OCI-LY1 (cell line): Measurements from ENCODE around the gene AHI1.
A peak's percentile ranks its signal among the peaks of the same experiment; 100 is the strongest.

Experiments used
- H2AFZ ChIP-seq: fragments of 200-600 bp; sonication (generic), shearing (Covaris generic); 2 replicates; pipeline ENCODE4 v1.6.0; 2014; ENCODE audit warnings: antibody characterized with exemption, mild to moderate bottlenecking, low read length
- H3F3A ChIP-seq: fragments of 200-600 bp; sonication (generic), shearing (Covaris generic); 2 replicates; pipeline ENCODE4 v1.6.0; 2014; ENCODE audit warnings: mild to moderate bottlenecking, antibody characterized with exemption, low read length, moderate library complexity; ENCODE audit not compliant: insufficient read depth
- H3K27ac ChIP-seq: fragments of 200-600 bp; sonication (generic); 2 replicates; pipeline ENCODE4 v1.5.1; 2014; ENCODE audit warnings: low read length, mixed run types, mild to moderate bottlenecking, low read depth; ENCODE audit not compliant: poor library complexity, severe bottlenecking
- H3K27me3 ChIP-seq: fragments of 200-600 bp; sonication (generic); 2 replicates; pipeline ENCODE4 v1.6.0; 2014; ENCODE audit warnings: antibody characterized with exemption, mild to moderate bottlenecking, low read length, moderate library complexity; ENCODE audit not compliant: insufficient read depth
- H3K36me3 ChIP-seq: fragments of 200-600 bp; sonication (generic); 2 replicates; pipeline ENCODE4 v1.6.1; 2014; ENCODE audit warnings: mild to moderate bottlenecking, antibody characterized with exemption, low read length, moderate library complexity, mixed read lengths; ENCODE audit not compliant: insufficient read depth
- H3K4me1 ChIP-seq: fragments of 200-600 bp; sonication (generic); 2 replicates; pipeline ENCODE4 v1.5.1; 2014; ENCODE audit warnings: mild to moderate bottlenecking, low read length, moderate library complexity; ENCODE audit not compliant: insufficient read depth, severe bottlenecking
- H3K4me2 ChIP-seq: fragments of 200-600 bp; sonication (generic), shearing (Covaris generic); 2 replicates; pipeline ENCODE4 v1.6.1; 2014; ENCODE audit warnings: low read length
- H3K4me3 ChIP-seq: fragments of 200-600 bp; sonication (generic); 2 replicates; pipeline ENCODE4 v1.5.1; 2014; ENCODE audit warnings: low read length, low read depth, mild to moderate bottlenecking, mixed read lengths; ENCODE audit not compliant: poor library complexity, severe bottlenecking
- H3K79me2 ChIP-seq: fragments of 200-600 bp; shearing (Covaris generic); 2 replicates; pipeline ENCODE4 v1.6.1; 2016; ENCODE audit warnings: mixed run types, low read length, mixed read lengths; ENCODE audit not compliant: insufficient read depth
- H3K9ac ChIP-seq: fragments of 200-600 bp; sonication (generic), shearing (Covaris generic); 2 replicates; pipeline ENCODE4 v1.6.1; 2014; ENCODE audit warnings: mild to moderate bottlenecking, low read length, mixed read lengths
- H3K9me2 ChIP-seq: fragments of 200-600 bp; sonication (generic), shearing (Covaris generic); 2 replicates; pipeline ENCODE4 v1.6.1; 2014; ENCODE audit warnings: low read depth, mild to moderate bottlenecking, low read length, mixed read lengths
- H3K9me3 ChIP-seq: fragments of 200-600 bp; shearing (Covaris generic); 2 replicates; pipeline ENCODE4 v1.6.1; 2014; ENCODE audit warnings: low read length, mixed read lengths
- H4K20me1 ChIP-seq: fragments of 200-600 bp; sonication (generic), shearing (Covaris generic); 2 replicates; pipeline ENCODE4 v1.6.0; 2016; ENCODE audit warnings: mild to moderate bottlenecking, low read length; ENCODE audit not compliant: insufficient read depth
- EZH2 ChIP-seq: fragments of 200-600 bp; sonication (generic), shearing (Covaris generic); IDR thresholded peaks from 2 replicates; pipeline ENCODE4 v1.8.0; 2017; ENCODE audit warnings: borderline replicate concordance, mixed run types, mild to moderate bottlenecking, antibody characterized with exemption, low read length, moderate library complexity, mixed read lengths
- TF ChIP-seq, protein P1 (sequence below): fragments of 200-600 bp; sonication (generic), shearing (Covaris generic); IDR thresholded peaks from 2 replicates; pipeline ENCODE4 v1.5.1; 2017; ENCODE audit warnings: mild to moderate bottlenecking, antibody characterized with exemption, low read length, moderate library complexity, mixed read lengths

The AHI1 gene

DNA sequence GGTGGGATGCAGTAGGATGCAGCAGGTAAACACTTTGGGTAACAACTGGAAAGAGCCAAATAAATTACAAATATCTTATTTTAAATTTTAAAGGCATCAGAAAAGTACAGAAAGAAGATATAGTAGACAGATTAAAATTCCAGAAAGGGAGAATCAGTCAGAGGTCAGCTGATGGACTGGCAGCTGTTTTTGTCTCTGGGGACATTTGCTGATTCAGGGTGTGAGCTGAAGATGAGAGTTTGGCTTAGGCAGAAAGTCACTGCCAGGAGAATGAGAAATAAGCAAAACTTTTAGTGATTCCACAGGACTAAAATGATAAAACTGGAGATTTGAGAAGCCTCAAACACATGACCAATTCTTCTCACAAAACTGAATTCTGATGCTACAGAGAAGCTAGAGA lies 39.5 kb downstream of the AHI1 start:
- Histone ChIP-seq H3K27me3 (no peaks in the 10 kb centered on the region), H3K36me3 (no peaks in the 10 kb centered on the region), H3K9ac (no peak overlapping the region), H3K27ac (no peak overlapping the region), H3K4me2 (no peak overlapping the region), H3F3A (no peaks in the 10 kb centered on the region), H3K9me2 (no peaks in the 10 kb centered on the region), H2AFZ (no peak overlapping the region), H3K79me2 (no peaks in the 10 kb centered on the region), H3K4me1 (no peaks in the 10 kb centered on the region), H3K9me3 (no peaks in the 10 kb centered on the region), H3K4me3 (no peak overlapping the region), H4K20me1 (no peaks in the 10 kb centered on the region)
- TF ChIP-seq EZH2, result no peak
- TF ChIP-seq, protein P1, sequence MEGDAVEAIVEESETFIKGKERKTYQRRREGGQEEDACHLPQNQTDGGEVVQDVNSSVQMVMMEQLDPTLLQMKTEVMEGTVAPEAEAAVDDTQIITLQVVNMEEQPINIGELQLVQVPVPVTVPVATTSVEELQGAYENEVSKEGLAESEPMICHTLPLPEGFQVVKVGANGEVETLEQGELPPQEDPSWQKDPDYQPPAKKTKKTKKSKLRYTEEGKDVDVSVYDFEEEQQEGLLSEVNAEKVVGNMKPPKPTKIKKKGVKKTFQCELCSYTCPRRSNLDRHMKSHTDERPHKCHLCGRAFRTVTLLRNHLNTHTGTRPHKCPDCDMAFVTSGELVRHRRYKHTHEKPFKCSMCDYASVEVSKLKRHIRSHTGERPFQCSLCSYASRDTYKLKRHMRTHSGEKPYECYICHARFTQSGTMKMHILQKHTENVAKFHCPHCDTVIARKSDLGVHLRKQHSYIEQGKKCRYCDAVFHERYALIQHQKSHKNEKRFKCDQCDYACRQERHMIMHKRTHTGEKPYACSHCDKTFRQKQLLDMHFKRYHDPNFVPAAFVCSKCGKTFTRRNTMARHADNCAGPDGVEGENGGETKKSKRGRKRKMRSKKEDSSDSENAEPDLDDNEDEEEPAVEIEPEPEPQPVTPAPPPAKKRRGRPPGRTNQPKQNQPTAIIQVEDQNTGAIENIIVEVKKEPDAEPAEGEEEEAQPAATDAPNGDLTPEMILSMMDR, result no peak

DNA sequence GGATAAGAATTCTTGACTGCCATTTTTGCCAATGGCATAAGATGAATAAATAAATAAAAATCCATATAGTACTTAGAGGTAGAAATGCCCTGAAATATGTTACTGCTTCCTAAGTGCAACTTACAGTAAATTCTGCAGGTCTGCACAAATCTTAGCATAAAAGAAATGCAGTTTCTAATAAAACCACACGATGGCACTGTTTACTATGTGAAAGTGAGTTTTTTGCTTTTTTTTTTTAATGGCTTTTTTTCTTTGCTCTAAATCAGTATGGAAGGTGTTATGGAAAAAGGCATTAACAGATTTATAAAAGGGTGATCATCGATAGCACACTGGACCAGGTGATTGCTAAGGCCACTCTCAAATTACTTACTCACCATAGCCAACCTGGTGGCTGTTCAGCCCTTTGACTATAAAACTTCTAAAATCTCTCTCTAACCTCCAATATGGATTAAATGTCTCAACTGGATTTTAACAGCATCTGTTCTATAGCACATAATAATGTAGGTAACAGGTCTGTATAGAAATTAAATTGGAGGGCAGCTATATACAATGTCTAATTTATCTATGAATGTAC lies 45.8 kb downstream of the AHI1 start:
- Histone ChIP-seq H2AFZ (no peak overlapping the region), H3K27ac (no peak overlapping the region), H3F3A (no peaks in the 10 kb centered on the region), H3K9me2 (no peaks in the 10 kb centered on the region), H3K9ac (no peak overlapping the region), H3K4me2 (no peak overlapping the region), H4K20me1 (no peaks in the 10 kb centered on the region), H3K36me3 (no peaks in the 10 kb centered on the region), H3K4me1 (peaks cover 8% of the 10 kb centered on the region), H3K9me3 (no peaks in the 10 kb centered on the region), H3K79me2 (no peaks in the 10 kb centered on the region), H3K4me3 (no peak overlapping the region), H3K27me3 (no peaks in the 10 kb centered on the region)
- TF ChIP-seq EZH2, result no peak
- TF ChIP-seq, protein P1, result peak; percentile 71

DNA sequence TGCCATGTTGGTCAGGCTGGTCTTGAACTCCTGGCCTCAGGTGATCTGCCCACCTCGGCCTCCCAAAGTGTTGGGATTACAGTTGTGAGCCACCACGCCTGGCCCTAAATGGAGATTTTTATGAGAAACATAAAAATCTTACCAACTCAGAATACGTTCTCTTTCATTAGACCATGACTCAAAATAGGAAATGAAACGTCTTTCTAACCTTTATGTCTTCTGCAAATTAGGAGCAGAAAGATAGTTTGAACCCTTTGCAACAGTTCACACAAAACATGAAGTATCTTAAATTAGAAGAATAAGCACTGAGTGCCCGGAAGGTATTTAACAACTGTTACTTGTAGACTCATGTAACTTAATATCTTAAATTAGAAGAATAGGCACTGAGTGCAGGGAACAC lies 48.3 kb downstream of the AHI1 start:
- H3K4me3 ChIP-seq, result no peak overlapping the region
- H3K9ac ChIP-seq, result no peak overlapping the region
- no peaks in the 10 kb centered on the region for H3K9me2 ChIP-seq
- H3K4me2 ChIP-seq, result no peak overlapping the region
- no peak overlapping the region for H2AFZ ChIP-seq
- H3K79me2 ChIP-seq, result no peaks in the 10 kb centered on the region
- H3K9me3 ChIP-seq, result no peaks in the 10 kb centered on the region
- no peaks in the 10 kb centered on the region for H3K36me3 ChIP-seq
- peaks cover 8% of the 10 kb centered on the region for H3K4me1 ChIP-seq
- H3K27me3 ChIP-seq, result no peaks in the 10 kb centered on the region
- no peaks in the 10 kb centered on the region for H3F3A ChIP-seq
- H3K27ac ChIP-seq, result no peak overlapping the region
- no peaks in the 10 kb centered on the region for H4K20me1 ChIP-seq
- no peak for TF ChIP-seq EZH2
- TF ChIP-seq, protein P1, result no peak
